Erythroblast (primary cell): ENCODE results near the gene FSIP1.

Experiments
- DNase-seq, 2 experiments: peaks; one replicate each; lab custom pipeline; 2025; lab: John Stamatoyannopoulos, UW
- GATA1 ChIP-seq: IDR thresholded peaks from 2 replicates; pipeline ENCODE4 v1.6.1; 2011; ENCODE audit warnings: low read depth, mild to moderate bottlenecking, control low read depth, low read length, moderate library complexity
- POLR2A ChIP-seq: IDR thresholded peaks from 2 replicates; pipeline ENCODE4 v1.6.1; 2011; ENCODE audit warnings: mild to moderate bottlenecking, low read length

Gene FSIP1

DNA sequence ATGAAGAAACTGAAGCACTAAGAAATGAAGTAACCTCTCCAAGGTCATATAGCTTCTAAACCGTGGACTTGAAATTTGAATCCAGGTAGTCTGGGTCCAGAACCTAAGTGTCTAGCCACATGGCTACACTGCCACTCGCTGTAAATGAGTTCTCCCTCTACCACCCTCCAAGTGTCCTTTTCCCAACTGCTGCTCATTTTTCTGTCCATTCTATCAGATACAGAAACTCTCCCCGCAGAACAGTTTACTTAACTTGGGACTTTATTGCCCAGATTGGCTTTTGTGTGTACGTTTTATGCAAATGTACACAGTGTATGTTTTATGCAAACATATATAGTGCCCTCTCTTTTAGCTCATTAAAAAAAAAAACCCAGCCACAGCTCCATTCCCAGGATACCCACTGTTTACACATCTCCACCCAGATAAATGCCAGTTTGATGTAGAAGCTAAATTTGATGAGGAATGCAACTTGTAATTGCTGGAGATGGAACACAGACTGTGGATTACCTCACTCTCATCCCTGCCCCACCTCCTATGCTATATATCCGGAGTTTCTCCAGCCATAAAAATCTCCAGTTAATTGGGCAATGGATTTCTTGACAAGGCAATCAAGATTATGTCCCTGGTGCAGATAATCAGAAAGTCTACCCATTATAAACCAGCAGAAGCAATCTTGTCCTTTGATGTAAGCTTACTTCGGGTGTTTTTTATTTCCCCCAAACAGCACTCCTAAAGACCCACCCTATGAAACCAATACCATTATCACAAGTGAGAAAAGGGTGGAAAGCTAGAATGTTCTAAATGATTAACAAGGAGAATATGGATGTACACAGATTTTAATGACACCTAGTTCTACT, 159.8 kb downstream of the FSIP1 start:
- TF ChIP-seq GATA1, result no peak
- no peak for TF ChIP-seq POLR2A
- no peak for DNase-seq

DNA sequence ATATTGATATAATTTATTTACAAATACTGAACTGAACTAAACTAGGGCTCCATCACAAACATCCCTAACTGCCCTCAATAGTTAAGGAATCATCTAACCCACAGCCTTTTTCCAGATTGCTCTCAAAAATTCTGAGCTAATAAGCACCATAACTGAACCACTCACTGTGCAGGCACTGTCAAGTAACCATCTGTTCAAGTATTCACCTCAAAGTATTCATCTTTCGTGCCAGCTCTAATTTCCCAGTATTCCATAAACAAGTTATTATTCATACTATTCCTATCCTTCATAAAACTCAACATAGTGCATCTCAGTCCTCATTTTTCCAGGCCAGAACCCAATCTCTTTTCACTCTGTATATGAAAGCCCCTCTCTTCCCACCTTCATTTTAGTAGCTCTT, 160.7 kb downstream of the FSIP1 start:
- no peak for DNase-seq
- no peak for TF ChIP-seq GATA1
- TF ChIP-seq POLR2A, result no peak

DNA sequence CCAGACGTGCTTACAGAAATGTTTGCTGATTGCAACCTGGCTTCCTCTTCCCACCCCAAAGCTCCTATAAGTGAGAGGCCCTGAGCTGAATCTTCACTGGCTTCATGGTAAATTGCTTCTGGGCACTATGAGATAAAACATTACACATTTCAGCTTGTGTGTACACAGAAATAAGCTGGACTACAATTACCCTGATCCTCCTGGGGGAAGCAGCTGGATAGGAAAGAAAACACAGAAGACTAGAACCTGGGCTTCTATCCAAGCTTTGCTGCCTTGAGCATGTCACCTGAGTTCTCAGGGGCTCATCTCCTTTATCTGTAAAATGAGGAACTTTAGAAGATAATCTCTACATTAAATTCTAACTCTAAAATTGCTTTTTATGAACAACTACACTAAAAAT, 161.4 kb downstream of the FSIP1 start:
- TF ChIP-seq GATA1, result no peak
- TF ChIP-seq POLR2A, result no peak
- DNase-seq, result no peak

DNA sequence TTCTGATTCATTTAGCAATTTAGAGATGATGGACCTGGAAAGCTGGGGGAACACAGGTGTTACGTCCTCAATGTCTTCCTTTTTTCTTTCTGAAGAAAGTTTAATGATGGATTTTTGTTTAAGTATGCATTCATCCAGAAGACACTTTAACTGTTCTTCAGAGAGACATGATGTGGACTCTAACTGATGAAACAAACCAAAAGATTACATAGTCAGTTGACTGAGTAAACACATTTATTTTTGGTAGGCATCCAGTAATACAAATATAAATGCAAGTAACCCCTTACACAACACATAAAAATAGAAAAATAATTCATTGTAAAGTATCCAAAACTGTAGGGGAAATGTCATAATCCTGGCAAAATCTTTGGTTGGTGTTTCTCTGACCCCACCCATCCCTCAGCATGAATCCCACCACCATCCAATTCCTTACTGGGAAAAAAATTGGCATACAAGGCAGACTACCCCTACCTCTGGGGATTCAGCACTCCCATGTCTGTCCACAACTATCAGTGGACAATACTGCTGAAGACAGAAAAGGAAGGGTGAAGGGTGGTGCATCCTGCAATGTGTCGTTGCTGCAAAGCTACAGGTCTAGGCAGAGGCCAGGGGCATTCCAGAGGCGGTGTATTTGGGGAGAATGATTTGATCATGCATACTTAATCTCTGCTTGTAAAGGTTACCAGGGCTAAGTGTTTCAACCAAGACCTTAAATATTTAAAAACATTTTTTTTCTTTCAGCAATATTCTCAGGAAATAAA, 164.4 kb downstream of the FSIP1 start:
- no peak for TF ChIP-seq POLR2A
- no peak for TF ChIP-seq GATA1
- DNase-seq, result no peak

DNA sequence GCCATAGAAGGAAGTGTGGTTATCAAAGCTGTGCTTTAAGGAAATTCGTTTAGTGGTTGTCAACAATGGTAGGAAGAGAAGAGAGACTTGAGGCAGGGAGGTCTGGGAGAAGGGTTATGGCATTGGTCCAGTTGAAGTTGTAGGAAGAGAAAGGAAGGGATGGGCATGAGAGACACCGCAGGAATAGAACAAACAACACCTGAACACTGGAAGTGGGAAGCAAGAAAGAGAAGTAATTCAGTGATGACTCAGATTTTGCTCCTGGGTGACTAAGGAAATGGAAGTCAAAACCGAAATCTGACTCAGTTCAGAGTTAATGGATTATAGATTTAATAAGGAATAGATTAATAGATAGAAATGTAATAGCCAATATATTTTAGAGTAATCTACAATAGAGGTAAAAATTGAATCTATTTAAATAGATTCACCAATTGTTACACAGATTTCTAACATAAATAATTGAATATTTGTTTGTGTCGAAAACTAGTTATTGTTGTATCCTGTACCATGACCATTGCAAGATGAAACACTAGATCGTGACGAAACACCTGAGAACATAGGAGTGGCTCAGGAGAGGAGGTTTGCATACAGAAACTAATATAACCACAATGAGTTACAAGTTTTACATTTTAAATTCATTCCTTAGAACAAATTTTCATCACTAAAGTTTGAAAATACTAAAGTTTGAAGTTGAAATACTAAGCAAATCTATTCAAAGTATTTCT, 165.7 kb downstream of the FSIP1 start:
- no peak for DNase-seq
- TF ChIP-seq POLR2A, result no peak
- TF ChIP-seq GATA1, result no peak

DNA sequence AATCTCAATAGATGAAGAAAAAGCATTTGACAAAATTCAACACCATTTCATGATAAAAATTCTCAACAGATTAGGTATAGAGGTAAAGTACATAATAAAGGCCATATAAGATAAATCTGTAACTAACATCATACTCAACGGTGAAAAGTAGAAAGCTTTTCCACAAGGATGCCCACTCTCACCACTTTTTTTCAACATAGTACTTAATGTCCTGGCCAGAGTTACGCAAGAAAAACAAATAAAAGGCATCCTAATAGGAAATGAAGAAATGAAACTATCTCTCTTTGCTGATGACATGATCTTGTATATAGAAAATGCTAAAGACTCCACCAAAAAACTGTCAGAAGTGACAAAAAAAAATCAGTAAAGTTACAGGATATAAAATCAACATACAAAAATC, 168.8 kb downstream of the FSIP1 start:
- no peak for TF ChIP-seq GATA1
- no peak for TF ChIP-seq POLR2A
- DNase-seq, result no peak

DNA sequence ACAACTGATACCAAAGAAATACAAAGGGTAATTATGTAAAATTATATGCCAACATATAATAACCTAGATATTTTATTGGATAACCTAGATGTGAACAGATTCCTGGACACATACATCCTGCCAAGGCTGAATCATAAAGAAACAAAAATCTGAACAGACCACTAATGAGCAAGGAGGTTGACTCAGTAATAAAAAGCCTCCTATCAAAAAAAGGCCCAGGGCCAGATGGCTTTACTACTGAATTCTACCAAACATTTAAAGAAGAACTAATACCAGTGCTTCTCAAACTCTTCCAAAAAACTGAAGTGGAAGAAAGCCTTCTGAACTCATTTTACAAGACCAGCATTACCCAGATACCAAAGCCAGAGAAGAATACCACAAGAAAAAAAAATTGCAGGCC, 169.4 kb downstream of the FSIP1 start:
- DNase-seq, result no peak
- TF ChIP-seq GATA1 (no peak), POLR2A (no peak)

DNA sequence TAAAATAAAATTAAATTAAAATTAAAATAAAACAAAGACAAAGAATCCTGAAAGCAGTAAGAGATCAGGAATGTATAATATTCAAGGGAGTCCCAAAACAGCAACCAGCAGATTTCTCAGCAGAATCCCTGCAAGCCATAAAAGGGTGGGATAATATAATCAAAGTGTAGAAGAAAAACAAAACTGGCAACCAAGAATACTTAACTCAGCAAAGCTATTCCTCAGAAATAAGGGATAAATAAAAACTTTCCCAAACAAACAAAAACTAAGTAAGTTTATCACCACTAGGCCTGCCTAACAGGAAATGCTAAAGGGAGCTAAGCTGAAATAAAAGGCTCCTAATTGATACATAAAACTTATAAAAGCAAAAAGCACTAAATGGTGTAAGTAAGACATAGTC, 172.0 kb downstream of the FSIP1 start:
- TF ChIP-seq GATA1 (no peak), POLR2A (no peak)
- DNase-seq, result no peak

DNA sequence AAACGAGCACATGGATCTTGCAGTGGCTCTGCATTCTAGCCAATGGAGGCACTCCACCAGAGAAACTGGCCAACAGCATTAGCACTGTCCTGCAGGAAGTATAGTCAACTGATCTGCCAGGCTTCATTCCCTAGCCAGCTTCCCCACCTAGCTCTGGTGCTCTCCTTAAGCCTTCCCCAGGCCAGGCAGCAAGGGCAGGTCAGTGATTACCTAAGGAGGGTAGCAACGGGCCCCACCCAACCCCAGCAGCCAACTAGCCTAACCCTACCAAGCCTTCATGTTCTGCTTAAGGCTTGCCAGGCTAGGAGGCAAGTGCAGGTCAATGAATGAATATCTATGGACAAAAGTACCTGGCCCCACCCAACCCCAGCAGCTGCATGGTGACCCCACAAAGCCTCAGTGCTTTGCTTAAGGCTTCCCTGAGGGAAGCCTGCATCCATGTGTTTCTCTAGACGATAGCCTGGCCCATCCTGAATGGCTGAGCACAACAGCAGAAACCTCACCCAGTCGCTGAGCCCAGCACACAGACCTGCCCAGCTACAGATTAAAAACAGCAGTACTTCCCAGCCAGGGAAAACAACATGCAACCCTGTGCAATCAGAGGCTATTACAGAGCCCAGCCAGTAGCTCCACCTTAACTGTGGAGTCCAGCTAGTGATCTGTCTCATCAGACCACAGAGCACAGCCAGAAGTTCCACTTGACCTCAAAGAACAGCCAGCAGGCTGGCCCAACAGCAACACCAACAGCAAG, 173.3 kb downstream of the FSIP1 start:
- TF ChIP-seq POLR2A (no peak), GATA1 (no peak)
- DNase-seq, result no peak

DNA sequence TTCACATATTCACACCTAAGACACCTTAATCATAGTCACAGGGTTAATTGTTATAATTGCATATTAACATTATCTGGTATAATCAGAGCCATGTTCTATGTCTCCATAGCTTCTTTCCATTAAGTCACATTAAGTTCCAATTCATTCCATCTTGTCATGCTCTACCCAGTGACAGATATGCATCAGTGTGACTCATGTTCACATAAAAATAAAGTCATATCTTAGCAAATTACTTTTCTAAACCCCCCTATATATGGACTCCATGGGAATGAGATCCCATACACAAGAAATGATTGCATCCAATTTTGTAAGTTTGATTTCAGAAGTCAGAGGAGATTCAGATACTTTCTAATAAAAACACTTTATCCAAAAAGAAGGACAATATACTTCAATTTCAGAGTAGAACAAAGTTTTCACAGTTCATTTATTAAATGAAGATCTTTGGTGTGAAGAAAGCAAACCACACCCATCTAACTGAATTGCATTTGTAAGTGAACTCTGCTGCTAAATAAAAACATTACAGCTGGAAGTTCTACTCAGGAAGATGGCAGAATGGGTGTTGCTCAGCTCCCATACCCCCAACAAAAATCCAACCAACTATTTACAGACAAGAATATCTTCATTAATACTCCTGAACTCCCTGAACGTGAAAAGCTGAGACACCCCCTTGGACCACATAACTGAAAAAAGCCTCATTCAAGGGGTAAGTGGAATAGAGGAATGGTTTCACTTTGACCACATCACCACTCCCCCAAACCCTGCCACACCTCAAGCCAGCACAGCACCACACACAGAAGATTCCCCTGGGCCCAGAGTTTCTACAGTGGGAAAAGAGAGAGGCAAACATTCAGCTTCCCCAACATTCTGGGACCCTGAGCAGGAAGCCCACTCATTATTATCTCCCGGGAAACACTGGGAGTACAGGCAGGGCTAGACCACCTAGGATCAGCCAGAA, 174.2 kb downstream of the FSIP1 start:
- no peak for DNase-seq
- no peak for TF ChIP-seq POLR2A
- TF ChIP-seq GATA1, result no peak

DNA sequence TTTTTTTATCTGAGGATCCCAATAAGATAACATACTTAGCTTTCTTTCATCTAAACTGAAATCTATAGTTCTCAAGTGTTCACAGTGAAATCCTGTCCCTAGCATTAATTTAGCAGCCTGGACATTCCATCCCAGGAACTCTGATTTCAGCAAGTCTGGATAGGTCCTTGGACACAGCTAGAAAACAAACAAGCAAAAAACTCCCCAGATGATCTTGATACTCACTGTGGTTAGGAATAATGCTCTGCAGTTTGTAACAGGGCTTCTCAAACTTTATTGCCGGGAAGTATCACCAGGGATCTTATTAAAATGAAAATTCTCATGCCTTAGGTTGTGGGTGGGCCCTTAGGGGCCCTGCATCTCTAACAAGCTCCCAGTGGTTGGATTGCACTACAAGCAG, 177.5 kb downstream of the FSIP1 start:
- DNase-seq, result no peak
- no peak for TF ChIP-seq GATA1
- TF ChIP-seq POLR2A, result no peak

DNA sequence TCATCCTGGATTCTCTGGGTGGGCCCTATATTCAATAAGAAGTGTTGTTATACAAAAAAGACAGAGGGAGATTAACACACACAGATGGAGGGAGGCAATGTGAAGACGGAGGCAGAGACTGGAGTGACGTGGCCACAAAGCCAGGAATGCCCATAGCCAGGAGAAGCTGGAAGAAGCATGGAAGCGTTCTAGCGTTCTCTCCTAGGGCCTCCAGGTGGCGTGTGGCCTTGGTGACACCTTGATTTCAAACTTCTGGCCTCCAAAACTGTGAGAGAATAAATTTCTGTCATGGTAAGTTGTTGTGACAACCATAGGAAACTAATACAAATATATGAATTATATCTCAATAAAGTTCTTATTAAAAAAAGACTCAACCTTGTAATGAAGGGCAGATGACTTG, 180.5 kb downstream of the FSIP1 start:
- TF ChIP-seq POLR2A (no peak), GATA1 (no peak)
- DNase-seq, result no peak

DNA sequence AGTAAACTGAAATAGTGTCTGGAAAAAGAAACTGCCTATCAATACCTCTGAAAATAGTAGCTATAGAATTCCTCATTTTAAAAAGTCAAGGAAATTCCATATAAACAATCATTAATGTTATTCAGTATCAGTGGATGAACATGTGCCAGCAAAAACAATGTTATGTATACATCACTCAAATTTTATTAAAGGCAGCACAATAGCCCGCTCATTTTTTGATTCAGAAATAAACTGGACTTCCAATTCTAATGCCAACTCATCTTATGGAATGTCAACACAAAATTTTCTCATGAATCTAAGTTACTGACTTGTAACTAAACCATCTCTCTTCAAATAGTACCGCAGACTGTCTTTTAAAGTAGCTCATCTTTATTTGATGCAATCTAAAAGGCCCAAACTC, 182.8 kb downstream of the FSIP1 start:
- DNase-seq, result no peak
- no peak for TF ChIP-seq POLR2A
- TF ChIP-seq GATA1, result no peak
